AG04450 (cell line): ENCODE measurements around the gene CCDC88B. TPM values are rescaled to one million over a fixed set of nuclear protein-coding genes. Genes with fewer than 3 reads are reported as not detected.

Experiments used
- CTCF ChIA-PET: fragments of 300-600, 350-600 bp; formaldehyde crosslinking; extraction: SDS; loops from one replicate; lab custom pipeline; 2022; ENCODE audit warnings: antibody characterized with exemption, inconsistent platforms; lab: Charles Lee
- POLR2A ChIA-PET: fragments of 350-600 bp; formaldehyde crosslinking; extraction: SDS; loops from one replicate; lab custom pipeline; 2021; ENCODE audit warnings: antibody characterized with exemption, inconsistent platforms; lab: Yijun Ruan, JAX
- DNase-seq: peaks from one replicate; pipeline ENCODE4 v3.0.0-alpha.2; 2011; ENCODE audit warnings: low read depth, low spot score
- H3K27ac ChIP-seq: one replicate; pipeline ENCODE4 v1.5.1; 2012; ENCODE audit warnings: low read depth, low read length, control low read depth
- H3K27me3 ChIP-seq: one replicate; pipeline ENCODE4 v1.6.0; 2012; ENCODE audit warnings: low read length; ENCODE audit not compliant: control insufficient read depth, insufficient read depth
- H3K4me3 ChIP-seq: 2 replicates; pipeline ENCODE4 v1.5.1; 2011; ENCODE audit warnings: mild to moderate bottlenecking, low read depth, low read length, control low read depth
- H3K9me3 ChIP-seq: 2 replicates; pipeline ENCODE4 v1.5.1; 2012; ENCODE audit warnings: low read length; ENCODE audit not compliant: control insufficient read depth, insufficient read depth
- polyA plus RNA-seq: library from polyadenylated mRNA; depleted of rRNA; stranded (reverse); fragments of >200 nt; gene quantifications from 2 replicates; pipeline ENCODE4 v1.2.3, GENCODE V29; 2011
- TF ChIP-seq, protein P1 (sequence below): IDR thresholded peaks from 2 replicates; pipeline ENCODE4 v1.5.1; 2011; ENCODE audit warnings: low read depth, low read length, control low read depth, inconsistent platforms

Gene CCDC88B
- polyA plus RNA-seq, 1 experiment = 1.4 TPM

DNA sequence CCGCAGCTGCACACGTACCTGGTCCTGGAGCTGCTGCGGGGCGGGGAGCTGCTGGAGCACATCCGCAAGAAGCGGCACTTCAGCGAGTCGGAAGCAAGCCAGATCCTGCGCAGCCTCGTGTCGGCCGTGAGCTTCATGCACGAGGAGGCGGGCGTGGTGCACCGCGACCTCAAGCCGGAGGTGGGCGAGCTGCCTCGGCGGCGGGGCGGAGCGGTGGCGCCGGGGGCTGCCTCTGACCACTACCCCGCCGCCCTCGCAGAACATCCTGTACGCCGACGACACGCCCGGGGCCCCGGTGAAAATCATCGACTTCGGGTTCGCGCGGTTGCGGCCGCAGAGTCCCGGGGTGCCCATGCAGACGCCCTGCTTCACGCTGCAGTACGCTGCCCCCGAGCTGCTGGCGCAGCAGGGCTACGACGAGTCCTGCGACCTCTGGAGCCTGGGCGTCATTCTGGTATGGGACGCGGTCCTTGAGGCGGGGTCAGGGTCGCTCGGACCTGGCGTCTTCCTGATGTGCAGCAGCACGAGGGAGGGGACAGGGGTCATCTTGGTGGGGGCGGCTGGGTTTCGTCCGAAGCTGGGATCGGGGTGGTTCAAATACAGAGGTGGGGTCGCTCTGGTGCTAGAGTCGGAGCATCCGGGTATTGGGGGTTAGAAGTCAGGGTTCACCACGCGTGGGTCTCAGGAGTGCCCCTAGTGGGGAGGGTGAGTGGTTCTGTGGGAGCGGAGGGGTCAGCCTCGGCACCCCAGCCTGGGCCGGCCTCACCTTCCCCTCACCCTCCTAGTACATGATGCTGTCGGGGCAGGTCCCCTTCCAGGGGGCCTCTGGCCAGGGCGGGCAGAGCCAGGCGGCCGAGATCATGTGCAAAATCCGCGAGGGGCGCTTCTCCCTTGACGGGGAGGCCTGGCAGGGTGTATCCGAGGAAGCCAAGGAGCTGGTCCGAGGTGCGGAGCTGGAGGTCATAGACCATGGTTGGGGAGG is 29.7 kb downstream of the CCDC88B start:
- H3K4me3 ChIP-seq = no peak overlapping the region
- TF ChIP-seq, protein P1, sequence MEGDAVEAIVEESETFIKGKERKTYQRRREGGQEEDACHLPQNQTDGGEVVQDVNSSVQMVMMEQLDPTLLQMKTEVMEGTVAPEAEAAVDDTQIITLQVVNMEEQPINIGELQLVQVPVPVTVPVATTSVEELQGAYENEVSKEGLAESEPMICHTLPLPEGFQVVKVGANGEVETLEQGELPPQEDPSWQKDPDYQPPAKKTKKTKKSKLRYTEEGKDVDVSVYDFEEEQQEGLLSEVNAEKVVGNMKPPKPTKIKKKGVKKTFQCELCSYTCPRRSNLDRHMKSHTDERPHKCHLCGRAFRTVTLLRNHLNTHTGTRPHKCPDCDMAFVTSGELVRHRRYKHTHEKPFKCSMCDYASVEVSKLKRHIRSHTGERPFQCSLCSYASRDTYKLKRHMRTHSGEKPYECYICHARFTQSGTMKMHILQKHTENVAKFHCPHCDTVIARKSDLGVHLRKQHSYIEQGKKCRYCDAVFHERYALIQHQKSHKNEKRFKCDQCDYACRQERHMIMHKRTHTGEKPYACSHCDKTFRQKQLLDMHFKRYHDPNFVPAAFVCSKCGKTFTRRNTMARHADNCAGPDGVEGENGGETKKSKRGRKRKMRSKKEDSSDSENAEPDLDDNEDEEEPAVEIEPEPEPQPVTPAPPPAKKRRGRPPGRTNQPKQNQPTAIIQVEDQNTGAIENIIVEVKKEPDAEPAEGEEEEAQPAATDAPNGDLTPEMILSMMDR = no peak
- H3K27me3 ChIP-seq = no peaks in the 10 kb centered on the region
- CTCF ChIA-PET = interaction anchor here (0.8 kb wide), 1 partner anchor 15 kb away, joined by 3 read pairs; no protein-coding TSS in a partner anchor
- H3K9me3 ChIP-seq = peaks cover 10% of the 10 kb centered on the region; the same call in 1 of the 2 replicates
- POLR2A ChIA-PET = interaction anchor here (0.6 kb wide), 1 partner anchor 14 kb away, joined by 3 read pairs; no protein-coding TSS in a partner anchor
- no peak for DNase-seq
- H3K27ac ChIP-seq = no peak overlapping the region

DNA sequence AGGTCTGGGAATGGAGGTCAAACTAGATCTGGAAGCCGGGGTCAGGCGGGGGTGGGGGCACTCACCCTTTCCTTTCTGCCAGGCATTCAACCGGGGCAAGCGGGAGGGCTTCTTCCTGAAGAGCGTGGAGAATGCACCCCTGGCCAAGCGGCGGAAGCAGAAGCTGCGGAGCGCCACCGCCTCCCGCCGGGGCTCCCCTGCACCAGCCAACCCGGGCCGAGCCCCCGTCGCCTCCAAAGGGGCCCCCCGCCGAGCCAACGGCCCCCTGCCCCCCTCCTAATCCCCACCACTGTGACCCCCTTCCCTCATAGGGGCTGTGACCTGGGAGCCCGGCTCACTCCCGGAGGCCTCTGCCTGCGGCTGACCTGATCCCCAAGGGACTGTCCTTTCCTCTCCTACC is 31.2 kb downstream of the CCDC88B start:
- Histone ChIP-seq H3K27ac (no peak overlapping the region), H3K4me3 (no peak overlapping the region), H3K27me3 (no peaks in the 10 kb centered on the region), H3K9me3 (peaks cover 10% of the 10 kb centered on the region; the same call in 1 of the 2 replicates)
- TF ChIP-seq, protein P1 = no peak
- DNase-seq = no peak
- ChIA-PET POLR2A (no interaction called here), CTCF (interaction anchor here (2.3 kb wide), 1 partner anchor 16 kb away, joined by 7 read pairs; no protein-coding TSS in a partner anchor)

DNA sequence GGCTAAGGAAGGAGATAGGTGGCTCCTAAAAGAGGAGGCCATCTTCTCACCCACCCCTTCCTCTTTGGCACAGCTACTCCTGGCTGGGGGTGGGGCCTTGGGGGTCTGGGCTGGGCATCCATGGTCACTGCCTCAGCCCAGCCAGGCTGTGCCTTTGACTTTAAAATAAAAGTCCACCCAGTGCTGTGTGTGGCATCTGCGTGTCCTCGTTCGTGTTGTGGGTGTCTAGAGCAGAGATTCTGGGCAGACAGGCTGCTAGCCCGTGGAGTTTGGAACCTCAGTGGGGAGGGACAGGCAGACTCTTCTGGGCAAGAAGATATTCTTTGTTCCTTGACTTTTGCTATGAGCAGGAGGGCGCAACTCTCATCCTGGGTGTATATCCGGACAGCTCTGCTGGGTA is 32.0 kb downstream of the CCDC88B start:
- CTCF ChIA-PET = interaction anchor here (1.0 to 2.3 kb wide), 3 partner anchors 16 to 77 kb away, joined by 3 to 7 read pairs (median 4); no protein-coding TSS in a partner anchor

DNA sequence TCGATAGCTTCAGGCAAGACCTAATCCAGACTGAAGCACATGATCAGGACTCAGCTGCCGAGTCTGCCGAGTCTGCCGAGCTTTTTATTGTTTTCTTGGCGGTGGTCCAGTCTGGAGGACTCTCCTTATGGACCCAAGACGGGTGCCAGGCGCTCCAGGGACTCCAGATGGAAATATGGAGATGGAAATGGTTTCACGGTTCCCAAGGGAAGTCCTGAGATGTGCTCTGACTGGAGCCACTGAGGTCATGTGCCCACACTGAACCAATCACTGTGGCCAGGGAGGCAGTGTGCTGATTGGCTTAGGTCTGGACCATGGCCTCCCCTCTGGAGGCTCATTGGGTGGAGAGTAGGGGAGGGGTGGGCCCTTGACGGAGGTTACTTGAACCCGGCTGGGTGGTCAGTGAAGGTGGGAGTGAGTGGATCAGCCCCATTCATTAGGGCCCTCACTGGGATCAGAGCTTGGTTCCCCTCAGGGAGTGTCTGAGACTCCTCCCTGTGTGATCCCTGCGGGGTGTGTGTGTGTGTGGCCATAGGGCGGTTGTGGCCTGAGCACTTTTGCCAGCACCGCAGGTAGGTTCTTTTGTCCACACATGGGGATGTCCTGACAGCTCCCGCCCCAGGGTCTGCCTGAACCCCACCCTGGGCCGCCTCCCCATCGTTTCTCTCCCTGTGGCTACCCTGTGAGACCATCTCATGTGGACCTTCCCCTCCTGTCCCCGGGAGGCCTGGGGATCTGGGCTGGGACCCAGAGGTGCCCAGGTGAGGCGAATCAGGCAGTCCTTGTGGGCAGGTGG is 33.0 kb downstream of the CCDC88B start:
- ChIA-PET POLR2A (no interaction called here), CTCF (interaction anchor here (1.0 to 2.3 kb wide), 3 partner anchors 17 to 76 kb away, joined by 3 to 7 read pairs (median 4); no protein-coding TSS in a partner anchor)
- TF ChIP-seq, protein P1 = no peak
- no peak for DNase-seq
- no peak overlapping the region for H3K27ac ChIP-seq
- H3K9me3 ChIP-seq = peaks cover 8% of the 10 kb centered on the region; the same call in 1 of the 2 replicates
- H3K27me3 ChIP-seq = no peaks in the 10 kb centered on the region
- no peak overlapping the region for H3K4me3 ChIP-seq

More for the DNA sequence above, 32.0 kb downstream of the CCDC88B start:
- Histone ChIP-seq H3K27ac (no peak overlapping the region), H3K4me3 (no peak overlapping the region), H3K9me3 (peaks cover 10% of the 10 kb centered on the region; the same call in 1 of the 2 replicates), H3K27me3 (no peaks in the 10 kb centered on the region)
- TF ChIP-seq, protein P1 = no peak
- POLR2A ChIA-PET = no interaction called here
- DNase-seq = no peak
